Stimulated activated CD8-positive, alpha-beta memory T cell treated with anti-CD3 and anti-CD28 coated beads, Interleukin-7, amount 100 ng/mL, for 1 hour (primary cell): ENCODE results near the gene NRXN3.

Source experiments
- DNase-seq, 2 donors: peaks; one replicate each; pipeline ENCODE4 v3.0.0-alpha.2; 2020; ENCODE audit warnings: low read depth in 2 of 2

The NRXN3 gene

GRCh38 chr14:79576424-79576823 is 1406.3 kb downstream of the NRXN3 start:
- DNase-seq, result no peak

DNA sequence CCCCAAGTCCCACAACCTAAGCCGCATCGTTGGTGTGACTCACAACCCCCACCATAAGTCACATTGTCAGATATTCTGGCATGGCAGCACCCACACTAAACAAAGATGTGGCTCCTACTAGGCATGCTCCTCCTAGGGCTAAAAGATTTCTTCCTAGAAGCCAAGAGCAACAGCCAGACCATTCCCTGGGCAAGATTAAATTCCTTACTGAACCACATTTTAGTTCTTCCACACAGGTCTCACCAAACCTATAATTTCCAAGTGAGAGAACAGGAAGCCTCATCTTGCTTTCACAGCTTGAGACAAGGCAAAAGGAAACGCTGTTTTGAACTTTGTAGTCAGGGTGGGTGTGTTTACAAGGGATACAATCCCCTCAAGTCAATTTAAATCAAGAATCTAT is 1408.3 kb downstream of the NRXN3 start:
- DNase-seq, result no peak

- DNase-seq, result no peak
Measured at GRCh38 chr14:79580414-79580813, 1410.2 kb downstream of the NRXN3 start.

- no peak for DNase-seq
Measured at GRCh38 chr14:79580906-79581305, 1410.7 kb downstream of the NRXN3 start.

GRCh38 chr14:79581912-79582576 is 1411.9 kb downstream of the NRXN3 start:
- no peak for DNase-seq

DNA sequence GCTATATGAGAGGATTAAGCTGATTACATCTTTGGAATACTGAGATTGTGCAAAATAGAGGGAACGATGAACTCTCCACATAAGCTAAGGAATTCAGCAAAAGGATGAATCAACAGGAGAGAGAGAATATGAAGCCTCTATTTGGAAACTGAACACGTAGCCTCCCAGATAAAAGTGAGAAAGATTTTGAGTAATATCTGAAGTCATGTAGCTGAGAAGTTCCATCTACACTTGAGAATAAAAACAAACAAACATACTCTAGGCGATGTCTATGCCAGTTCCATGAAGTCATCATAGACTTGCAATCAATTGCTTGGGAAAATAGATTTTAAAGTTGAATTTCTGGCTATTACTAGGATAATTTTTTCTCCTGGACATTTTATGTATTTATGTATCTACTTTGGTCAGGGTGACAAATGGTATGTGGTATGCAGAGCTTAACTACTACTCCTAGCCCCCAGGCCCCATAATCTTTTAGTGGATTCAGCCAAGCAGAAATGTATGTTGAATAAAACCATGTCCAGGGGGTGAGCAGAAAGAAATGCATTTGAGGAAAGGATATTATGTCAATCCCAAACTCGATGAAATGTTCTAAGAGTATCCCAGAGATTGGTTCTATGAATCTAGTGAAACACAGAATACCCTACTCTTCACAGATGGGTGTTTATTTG is 1413.7 kb downstream of the NRXN3 start:
- no peak for DNase-seq

DNA sequence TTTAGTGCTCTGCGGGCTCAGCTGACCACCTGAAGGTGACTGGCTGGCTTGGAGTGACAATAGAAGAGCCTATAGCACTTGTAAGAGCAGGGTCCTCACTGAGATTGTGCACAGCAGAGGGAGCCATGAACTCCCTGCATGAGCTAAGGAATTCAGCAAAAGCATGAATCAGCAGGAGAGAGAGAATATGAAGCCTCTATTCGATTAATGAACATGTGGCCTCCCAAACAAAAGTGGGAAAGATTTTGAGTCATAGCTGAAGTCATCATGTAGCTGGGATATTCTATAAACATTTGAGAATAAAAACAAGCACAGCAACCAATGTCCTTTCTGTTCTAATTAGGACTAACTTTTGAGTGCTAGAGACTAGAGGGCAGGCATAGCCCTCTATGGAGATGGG is 1414.5 kb downstream of the NRXN3 start:
- DNase-seq, result no peak

- no peak for DNase-seq
Measured at GRCh38 chr14:79585845-79586244, 1415.7 kb downstream of the NRXN3 start.

DNA sequence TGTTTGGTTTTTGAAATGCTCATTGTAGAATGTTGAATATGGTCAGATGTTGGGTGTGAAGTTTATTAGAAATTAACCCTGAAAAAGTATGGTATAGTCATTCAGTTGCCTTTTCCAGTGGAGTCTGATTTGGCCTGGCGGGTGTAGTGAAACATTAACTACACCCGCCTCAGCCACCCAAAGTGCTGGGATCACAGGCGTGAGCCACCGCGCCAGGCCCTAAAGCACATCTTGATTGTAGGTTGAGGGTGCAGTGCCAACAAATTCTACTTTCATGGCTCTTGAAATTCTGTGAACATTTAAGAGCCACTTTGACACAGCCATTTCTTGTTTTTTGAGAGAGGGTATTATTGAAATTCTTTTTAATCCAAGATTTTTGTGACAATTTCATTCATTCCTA is 1416.2 kb downstream of the NRXN3 start:
- DNase-seq, result no peak

DNA sequence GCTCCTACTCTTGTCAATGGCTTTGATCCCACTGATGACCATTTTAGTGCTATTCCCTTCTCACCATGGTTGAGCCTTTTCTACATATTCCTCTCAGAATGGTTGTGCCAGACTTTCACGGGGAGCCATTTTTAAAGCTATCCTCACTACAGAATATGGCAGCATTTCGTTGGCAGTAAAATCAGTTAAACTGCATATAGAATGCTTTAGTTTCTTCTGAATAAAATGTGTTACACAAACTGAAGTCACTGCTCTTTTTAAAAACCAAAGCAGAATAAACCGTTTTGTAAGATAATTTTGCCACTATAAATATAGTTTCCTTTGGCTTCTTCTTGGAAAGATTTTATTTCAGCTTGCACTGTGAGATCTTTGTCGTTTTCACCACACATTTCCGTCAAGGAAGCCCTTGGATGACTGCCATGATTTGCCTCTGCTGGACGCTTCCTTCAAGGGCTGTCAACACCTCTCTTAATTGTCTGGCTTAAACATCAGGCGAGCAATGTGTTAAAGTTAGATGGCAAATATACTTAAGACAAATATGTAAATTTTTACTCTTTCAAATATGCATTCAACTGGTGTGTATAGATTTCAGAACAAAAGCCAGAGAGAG is 1416.9 kb downstream of the NRXN3 start:
- no peak for DNase-seq

GRCh38 chr14:79587875-79588274 is 1417.7 kb downstream of the NRXN3 start:
- DNase-seq, result no peak

DNA sequence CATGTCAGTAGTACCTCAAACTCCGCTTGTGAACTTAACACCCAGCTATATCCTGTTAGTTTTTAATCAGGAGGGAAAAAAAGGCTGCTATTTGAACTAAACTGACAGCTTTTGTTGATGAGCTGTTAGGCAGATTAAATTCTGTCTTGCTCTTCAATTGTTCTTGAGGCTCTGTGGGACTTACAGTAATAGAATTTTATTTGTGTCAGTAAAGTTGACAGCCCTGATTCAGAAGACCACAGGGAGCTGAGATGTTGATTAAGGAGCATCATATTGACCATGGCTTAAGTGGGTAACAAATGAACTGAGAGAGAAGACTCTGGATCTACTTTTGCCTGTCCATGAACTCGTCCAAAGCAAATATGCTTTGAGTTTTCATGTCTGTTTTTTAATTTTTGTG is 1418.2 kb downstream of the NRXN3 start:
- no peak for DNase-seq

- DNase-seq, result no peak
Measured at GRCh38 chr14:79596551-79596950, 1426.4 kb downstream of the NRXN3 start.

DNA sequence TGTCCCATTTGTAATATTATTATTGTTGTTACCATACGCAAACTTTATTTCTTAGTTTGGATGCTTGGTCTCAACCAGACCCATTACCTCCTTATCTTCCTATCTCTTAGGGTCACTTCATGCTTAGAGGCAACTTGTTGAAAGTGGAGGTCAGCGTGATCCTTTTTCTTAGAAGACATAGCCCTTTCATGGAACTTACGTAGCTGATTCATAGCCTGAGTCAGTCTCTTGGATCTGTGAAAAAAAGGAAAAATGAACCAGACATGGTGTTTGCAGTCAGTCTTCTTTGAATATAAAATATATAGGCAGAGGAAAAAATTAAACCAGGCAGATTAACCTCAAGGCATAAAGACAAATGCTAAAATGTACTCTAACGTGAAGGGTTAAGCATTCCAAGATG is 1427.4 kb downstream of the NRXN3 start:
- no peak for DNase-seq

DNA sequence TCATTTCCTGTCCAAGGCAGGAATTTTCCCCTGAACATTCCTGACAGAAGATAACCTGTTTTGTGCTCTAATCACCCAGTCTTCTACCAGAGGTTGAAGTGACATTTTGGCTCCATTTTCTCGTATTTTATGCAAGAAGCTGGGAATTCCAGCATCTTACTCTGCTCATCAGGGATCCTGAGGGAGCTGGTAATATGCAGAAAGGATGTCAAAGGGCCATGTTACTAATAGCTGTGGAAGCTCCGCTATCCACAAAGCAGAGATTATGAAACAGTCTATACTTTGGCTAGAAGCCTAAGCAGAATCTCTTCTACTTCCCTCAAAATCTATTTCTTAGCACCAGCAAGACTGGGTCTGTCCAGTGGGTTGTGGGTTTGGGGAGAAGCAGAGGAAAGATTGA is 1428.2 kb downstream of the NRXN3 start:
- DNase-seq, result no peak

DNA sequence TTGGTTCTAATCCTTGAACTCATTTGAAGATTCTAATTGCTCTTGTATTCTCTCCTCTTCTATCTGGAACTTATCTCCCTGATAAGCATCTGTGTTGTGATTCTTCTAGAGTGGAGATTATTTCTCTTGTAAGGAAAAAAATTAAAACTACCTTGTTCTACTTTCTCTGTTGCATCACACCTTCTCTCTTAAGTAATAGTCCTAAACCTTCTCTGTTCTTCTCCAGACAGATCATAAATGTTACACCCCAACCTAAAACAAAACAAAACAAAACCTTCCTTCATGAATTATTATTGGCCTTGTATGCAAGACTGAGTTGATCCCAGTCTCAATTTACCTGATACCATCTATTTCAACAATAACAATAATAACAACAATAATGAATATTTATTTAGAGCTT is 1429.1 kb downstream of the NRXN3 start:
- no peak for DNase-seq

DNA sequence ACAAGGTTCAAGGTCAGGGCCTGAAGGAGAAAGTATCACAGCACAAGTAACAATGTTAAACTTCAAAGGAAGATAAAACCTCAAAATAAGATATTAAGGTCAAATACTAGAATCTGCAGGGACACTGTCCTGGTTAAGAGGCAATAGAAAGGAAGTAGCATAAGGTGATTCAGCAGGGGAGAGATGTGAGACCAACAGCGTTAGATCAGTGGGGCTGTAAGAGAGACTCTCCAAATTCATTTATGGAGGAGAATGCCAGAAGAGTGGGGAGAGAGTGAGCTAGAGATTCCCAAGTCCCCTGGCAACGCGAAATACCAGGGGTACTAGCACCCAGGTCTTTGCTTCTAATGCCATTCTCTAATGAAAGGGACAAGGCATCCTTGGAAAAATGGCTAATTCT is 1430.2 kb downstream of the NRXN3 start:
- DNase-seq, result no peak

GRCh38 chr14:79601579-79601978 is 1431.4 kb downstream of the NRXN3 start:
- DNase-seq, result no peak

GRCh38 chr14:79602045-79602444 is 1431.9 kb downstream of the NRXN3 start:
- DNase-seq, result no peak

DNA sequence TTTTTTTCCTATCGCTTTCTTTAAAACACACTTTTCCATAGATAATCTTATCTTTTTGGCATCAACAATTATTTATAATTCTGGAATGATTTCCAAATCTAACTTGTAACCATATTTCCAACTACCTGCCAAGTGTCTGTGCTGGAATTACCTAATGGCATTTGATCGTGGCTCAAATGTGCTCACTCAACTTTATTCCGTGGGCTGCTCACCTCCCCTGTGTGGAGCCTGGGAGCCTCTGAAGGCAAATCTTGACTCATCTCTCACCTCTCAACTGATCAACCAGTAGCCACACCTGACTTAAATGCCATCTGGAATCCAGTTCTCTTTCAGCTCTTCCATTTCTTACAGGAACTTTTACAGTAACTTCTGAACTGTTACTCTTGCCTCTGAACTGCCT is 1432.6 kb downstream of the NRXN3 start:
- no peak for DNase-seq

DNA sequence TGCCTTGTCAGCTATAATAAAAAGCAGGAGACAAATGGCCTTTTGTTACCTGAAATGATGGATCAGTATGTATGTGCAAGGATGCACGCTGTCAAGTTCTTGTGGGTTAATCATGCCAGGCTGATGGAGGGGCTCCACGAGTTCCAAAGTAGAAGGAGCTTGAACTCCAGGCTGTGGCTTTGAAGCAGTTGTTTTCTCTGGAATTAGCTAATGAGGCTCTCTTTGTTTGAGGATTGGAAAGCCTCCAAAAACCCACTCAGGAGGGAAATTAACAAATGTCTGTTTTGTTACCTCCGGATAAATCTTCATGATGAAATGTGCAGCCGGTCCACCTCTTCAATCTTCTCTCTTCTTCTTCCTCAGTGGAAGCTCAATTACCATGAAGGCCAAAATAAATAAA is 1435.7 kb downstream of the NRXN3 start:
- no peak for DNase-seq

DNA sequence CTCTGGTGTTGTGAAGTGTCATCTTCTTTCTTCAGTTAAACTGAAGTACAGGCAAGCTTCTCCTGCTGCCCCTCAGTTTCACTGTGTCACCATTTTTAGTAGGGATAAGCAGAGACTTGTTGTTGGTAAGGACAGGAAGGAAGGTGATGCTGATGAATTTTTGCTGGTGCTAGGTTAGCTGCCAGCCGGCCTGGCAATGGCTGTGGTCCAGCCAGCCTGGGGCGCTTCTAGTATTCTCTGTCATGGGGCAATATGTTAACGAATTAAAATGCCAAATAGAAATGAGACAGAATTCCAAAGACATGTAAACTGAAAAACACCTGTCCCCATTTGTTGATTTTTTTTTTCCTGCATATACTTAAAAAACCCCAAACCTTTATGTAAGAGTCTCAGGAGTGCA is 1438.3 kb downstream of the NRXN3 start:
- no peak for DNase-seq

DNA sequence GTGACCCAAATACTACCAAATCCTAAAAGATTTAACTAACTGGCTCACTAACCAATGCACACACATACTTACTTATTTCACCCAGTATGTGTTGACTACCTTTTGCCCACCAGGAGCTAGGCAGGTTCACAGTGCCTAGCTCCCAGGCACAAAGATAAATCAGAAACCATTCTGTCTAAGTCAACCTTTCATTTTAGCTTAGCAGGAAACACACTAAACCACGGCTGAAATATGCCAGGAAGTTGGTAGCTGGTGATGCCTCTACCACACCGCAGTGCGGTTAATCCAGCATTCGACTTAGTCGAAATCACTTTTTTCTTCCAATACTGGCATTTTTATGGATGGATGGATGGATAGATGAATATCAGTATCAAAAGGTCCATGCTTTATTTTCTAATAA is 1443.5 kb downstream of the NRXN3 start:
- DNase-seq, result no peak
